ENCODE measurements around the gene SCYGR5. TPM values are rescaled to one million over a fixed set of nuclear protein-coding genes. Genes with fewer than 3 reads are reported as not detected.

SCYGR5 gene
- total and polyA plus RNA-seq, 2 of the 8 experiments (the other 6 are each of a cell fraction or from before 2014, with no cell fraction given) = not detected

DNA sequence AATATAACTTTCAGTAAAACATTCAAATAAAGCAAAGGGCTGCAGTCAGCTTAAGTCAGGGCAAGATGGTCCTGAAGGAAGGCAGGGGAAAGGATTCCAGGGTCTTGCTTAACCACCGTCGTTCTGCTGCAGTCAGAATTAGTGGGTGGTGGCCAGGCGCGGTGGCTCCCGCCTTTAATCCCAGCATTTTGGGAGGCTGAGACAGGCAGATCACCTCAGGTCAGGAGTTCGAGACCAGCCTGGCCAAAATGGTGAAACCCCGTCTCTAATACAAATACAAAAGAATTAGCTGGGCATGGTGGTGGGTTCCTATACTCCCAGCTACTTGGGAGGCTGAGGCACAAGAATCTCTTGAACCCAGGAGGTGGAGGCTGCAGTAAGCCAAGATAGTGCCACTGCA is 44.4 kb downstream of the SCYGR5 start:
- 99% methylated on average over 7 of the region's 7 CpGs; no CpG with 5 or more reads in 1 of the 2 experiments for WGBS, 2 experiments (ENCODE audit: extremely low coverage in 1 of 2, insufficient coverage in 1 of 2, insufficient read length in 1 of 2, insufficient replicate concordance in 2 of 2, low coverage in 1 of 2, low lambda C conversion rate in 2 of 2, missing lambda C conversion rate in 1 of 2)
- Histone ChIP-seq H3K36me3 (ENCODE audit: control insufficient read depth in 2 of 4, insufficient read depth in 4 of 4, low read length in 3 of 4) (no peaks in the 10 kb centered on the region), H4K20me1 (replicated peaks in 1 of 2; ENCODE audit: control insufficient read depth in 1 of 2, insufficient read depth in 2 of 2, low read length in 2 of 2) (no peaks in the 10 kb centered on the region), H3K23ac (ENCODE audit: insufficient read length) (no peak overlapping the region), H2BK12ac (ENCODE audit: low read depth, low read length) (no peak overlapping the region), H3K56ac (replicated peaks; ENCODE audit: insufficient read length, low read depth, low read length) (no peak overlapping the region), H3K79me2 (ENCODE audit: control insufficient read depth in 1 of 2, insufficient read depth in 2 of 2, low read length in 2 of 2) (no peaks in the 10 kb centered on the region), H3K9me3 (ENCODE audit: insufficient read depth in 2 of 2, low read depth in 1 of 2, low read length in 1 of 2) (no peaks in the 10 kb centered on the region), H2BK15ac (ENCODE audit: low read length) (no peak overlapping the region), H2BK20ac (ENCODE audit: low read length) (no peak overlapping the region), H4K5ac (ENCODE audit: insufficient read length, low read depth, low read length) (no peak overlapping the region), H3K23me2 (ENCODE audit: low read depth, low read length) (no peaks in the 10 kb centered on the region), H3K9ac (replicated peaks in 1 of 4; ENCODE audit: extremely low read depth in 1 of 4, low read depth in 3 of 4, low read length in 3 of 4) (no peak overlapping the region), H2BK5ac (ENCODE audit: low read depth, low read length) (no peak overlapping the region), H3K4me2 (ENCODE audit: insufficient read depth in 1 of 2, low read depth in 2 of 2, low read length in 2 of 2) (no peak overlapping the region), H4K8ac (ENCODE audit: extremely low read depth, insufficient read depth, low read length) (no peak overlapping the region), H3K4me1 (replicated peaks in 1 of 4; ENCODE audit: control insufficient read depth in 3 of 4, insufficient read depth in 4 of 4, low read length in 3 of 4) (peaks cover 0 to 3% (median 0%) of the 10 kb centered on the region in 4 experiments; a peak in 3 of 7 replicates), H3K4me3 (ENCODE audit: extremely low read depth in 1 of 4, insufficient read depth in 2 of 4, low read depth in 3 of 4, low read length in 4 of 4) (no peak overlapping the region), H4K91ac (replicated peaks; ENCODE audit: insufficient read length, low read length) (no peak overlapping the region), H3K14ac (ENCODE audit: insufficient read length) (no peak overlapping the region), H3K18ac (ENCODE audit: extremely low read depth, low read length) (no peak overlapping the region), H3K4ac (replicated peaks; ENCODE audit: insufficient read length, low read depth, low read length) (no peak overlapping the region), H2AFZ (ENCODE audit: low read length) (no peak overlapping the region), H2AK5ac (ENCODE audit: low read depth, low read length) (no peak overlapping the region), H3K79me1 (ENCODE audit: low read depth, low read length) (no peaks in the 10 kb centered on the region), H3K27me3 (replicated peaks in 1 of 4; ENCODE audit: control insufficient read depth in 3 of 4, extremely low read depth in 1 of 4, insufficient read depth in 3 of 4, low read length in 3 of 4) (no peaks in the 10 kb centered on the region), H2BK120ac (replicated peaks; ENCODE audit: low read depth, low read length) (no peak overlapping the region), H3K27ac (ENCODE audit: low read depth, low read length) (no peak overlapping the region)
- TF ChIP-seq RFX5 (IDR thresholded peaks at IDR 0.05; ENCODE audit: borderline replicate concordance, low read depth, low read length) (no peak), HDAC6 (IDR thresholded peaks at IDR 0.05; ENCODE audit: low read depth, low read length) (no peak)
- POLR2A ChIA-PET (ENCODE audit: partially characterized antibody) = no interaction called here
- FAIRE-seq (no peak), DNase-seq (ENCODE audit: low read depth in 1 of 2, low spot score in 2 of 2) (no peak)
- CTCF ChIA-PET (ENCODE audit: partially characterized antibody) = interaction anchor here (1.0 to 1.5 kb wide), 3 partner anchors 49 to 55 kb away, joined by 3 to 5 read pairs (median 4); no protein-coding TSS in a partner anchor
